Activated CD4-positive, CD25-positive, alpha-beta regulatory T cell treated with anti-CD3 and anti-CD28 coated beads, Interleukin-2, amount 50 U/mL, for 72 hours (primary cell): Measurements from ENCODE around the gene SYNDIG1L.

Source experiments
- DNase-seq: peaks from one replicate; pipeline ENCODE4 v3.0.0; 2021

SYNDIG1L gene

DNA sequence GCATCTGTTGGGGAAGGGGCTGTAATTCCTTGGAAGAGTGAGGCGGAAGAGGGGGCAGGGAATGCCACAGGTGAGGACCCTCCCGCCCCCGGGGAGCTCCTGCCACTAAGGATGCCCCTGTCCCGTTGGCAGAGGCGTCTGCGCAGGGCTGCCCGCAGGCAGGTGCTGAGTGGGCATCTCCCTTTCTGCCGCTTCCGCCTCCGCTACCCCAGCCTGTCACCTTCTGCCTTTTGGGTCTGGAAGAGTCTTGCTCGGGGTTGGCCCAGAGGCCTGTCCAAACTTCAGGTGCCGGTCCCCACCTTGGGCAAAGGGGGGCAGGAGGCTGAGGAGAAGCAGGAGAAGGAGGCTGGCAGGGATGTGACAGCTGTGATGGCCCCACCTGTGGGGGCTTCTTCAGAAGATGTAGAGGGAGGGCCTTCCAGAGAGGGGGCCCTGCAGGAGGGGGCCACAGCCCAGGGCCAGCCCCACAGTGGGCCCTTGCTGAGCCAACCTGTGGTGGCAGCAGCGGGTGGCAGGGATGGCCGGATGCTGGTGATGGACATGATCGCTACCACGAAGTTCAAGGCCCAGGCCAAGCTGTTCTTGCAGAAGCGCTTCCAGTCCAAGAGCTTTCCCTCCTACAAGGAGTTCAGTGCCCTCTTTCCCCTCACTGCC lies 67.7 kb downstream of the SYNDIG1L start:
- DNase-seq = no peak

DNA sequence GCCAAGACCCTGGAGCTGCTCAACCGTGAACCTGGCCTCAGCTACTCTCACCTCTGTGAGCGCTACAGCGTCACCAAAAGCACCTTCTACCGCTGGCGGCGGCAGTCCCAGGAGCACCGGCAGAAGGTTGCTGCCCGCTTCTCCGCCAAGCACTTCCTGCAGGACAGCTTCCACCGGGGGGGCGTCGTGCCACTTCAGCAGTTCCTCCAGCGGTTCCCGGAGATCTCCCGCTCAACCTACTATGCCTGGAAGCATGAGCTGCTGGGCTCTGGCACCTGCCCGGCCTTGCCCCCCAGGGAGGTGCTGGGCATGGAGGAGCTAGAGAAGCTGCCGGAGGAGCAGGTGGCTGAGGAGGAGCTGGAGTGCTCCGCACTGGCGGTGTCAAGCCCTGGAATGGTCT lies 68.4 kb downstream of the SYNDIG1L start:
- no peak for DNase-seq

DNA sequence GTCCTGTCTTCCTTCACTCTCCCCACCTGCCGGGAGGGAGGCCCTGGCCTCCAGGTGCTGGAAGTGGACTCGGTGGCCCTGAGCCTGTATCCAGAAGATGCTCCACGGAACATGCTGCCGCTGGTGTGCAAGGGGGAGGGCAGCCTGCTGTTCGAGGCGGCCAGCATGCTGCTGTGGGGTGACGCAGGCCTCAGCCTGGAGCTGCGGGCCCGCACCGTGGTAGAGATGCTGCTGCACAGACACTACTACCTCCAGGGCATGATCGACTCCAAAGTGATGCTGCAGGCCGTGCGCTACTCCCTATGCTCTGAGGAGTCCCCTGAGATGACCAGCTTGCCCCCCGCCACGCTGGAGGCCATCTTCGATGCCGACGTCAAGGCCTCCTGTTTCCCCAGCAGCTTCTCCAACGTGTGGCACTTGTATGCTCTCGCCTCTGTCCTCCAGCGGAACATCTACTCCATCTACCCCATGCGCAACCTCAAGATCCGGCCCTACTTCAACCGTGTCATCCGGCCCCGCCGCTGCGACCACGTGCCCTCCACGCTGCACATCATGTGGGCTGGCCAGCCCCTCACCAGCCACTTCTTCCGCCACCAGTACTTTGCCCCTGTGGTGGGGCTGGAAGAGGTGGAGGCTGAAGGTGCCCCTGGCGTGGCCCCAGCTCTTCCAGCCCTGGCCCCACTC lies 69.0 kb downstream of the SYNDIG1L start:
- no peak for DNase-seq
